GM12878 (cell line): Measurements from ENCODE around the gene EGFR. TPM values are rescaled to one million over a fixed set of nuclear protein-coding genes. Genes with fewer than 3 reads are reported as not detected.

Experiments used
- ATAC-seq: fragments of 200-7000 bp; cut with Tn5 transposase; 3 replicates; pipeline ENCODE4 v1.9.1; 2020; ENCODE audit warnings: mild to moderate bottlenecking, moderate library complexity
- BruUV-seq: library from RNA; stranded (reverse); fragments of 400-500 nt; replicated peaks from 2 replicates; lab custom pipeline; 2021; lab: Mats Ljungman, UMichigan
- CTCF ChIA-PET: fragments of 300-600 bp; sonication (Branson Sonifier 250); formaldehyde crosslinking; extraction: SDS; loops from one replicate; lab custom pipeline; 2021; ENCODE audit warnings: inconsistent platforms; lab: Yijun Ruan, JAX
- POLR2A ChIA-PET: fragments of 350-600 bp; formaldehyde crosslinking; extraction: SDS; loops from one replicate; lab custom pipeline; 2021; ENCODE audit warnings: inconsistent platforms; lab: Charles Lee
- RAD21 ChIA-PET: fragments of 300-600 bp; sonication (Branson Sonifier 250); formaldehyde crosslinking; loops from one replicate; lab custom pipeline; 2023; ENCODE audit warnings: antibody characterized with exemption; ENCODE audit not compliant: unreplicated experiment; lab: Charles Lee
- SMC1A ChIA-PET: fragments of 300-600 bp; sonication (Branson Sonifier 250); formaldehyde crosslinking; loops from one replicate; lab custom pipeline; 2023; ENCODE audit not compliant: unreplicated experiment, uncharacterized antibody; lab: Charles Lee
- DNase-seq: peaks from one replicate; pipeline ENCODE4 v3.0.0-alpha.2; 2011; ENCODE audit warnings: low read depth, low spot score
- FAIRE-seq: peaks from 3 replicates; lab custom pipeline; 2011; peaks lifted over from hg19 to GRCh38; lab: Jason Lieb, UNC
- H2AFZ ChIP-seq: 2 replicates; pipeline ENCODE4 v1.6.0; 2011; ENCODE audit warnings: low read depth, low read length, control low read depth; ENCODE audit not compliant: control insufficient read depth
- H3K27ac ChIP-seq: 2 replicates; pipeline ENCODE4 v1.5.1; 2011; ENCODE audit warnings: control low read depth; ENCODE audit not compliant: control insufficient read depth, insufficient read depth
- H3K27me3 ChIP-seq, 2 experiments: replicated peaks in 1 of 2; 2 replicates each; pipeline versions ENCODE4 v1.6.0 to v1.6.1; 2011; ENCODE audit warnings: low read length in 1 of 2; ENCODE audit not compliant: control insufficient read depth in 2 of 2, insufficient read depth in 2 of 2
- H3K36me3 ChIP-seq, 2 experiments: 2 replicates each; pipeline ENCODE4 v1.5.1; 2011; ENCODE audit warnings: low read length in 1 of 2; ENCODE audit not compliant: control insufficient read depth in 2 of 2, insufficient read depth in 2 of 2
- H3K4me1 ChIP-seq: 2 replicates; pipeline ENCODE4 v1.6.1; 2011; ENCODE audit warnings: mild to moderate bottlenecking, low read length, moderate library complexity, mixed read lengths; ENCODE audit not compliant: control insufficient read depth, insufficient read depth
- H3K4me2 ChIP-seq: 2 replicates; pipeline ENCODE4 v1.6.0; 2011; ENCODE audit warnings: control low read depth; ENCODE audit not compliant: control insufficient read depth, insufficient read depth
- H3K4me3 ChIP-seq: fragments of 200-600 bp; sonication (generic); 2 replicates; pipeline ENCODE4 v1.5.1; 2016
- H3K79me2 ChIP-seq: 2 replicates; pipeline ENCODE4 v1.6.0; 2011; ENCODE audit warnings: low read length; ENCODE audit not compliant: control insufficient read depth, insufficient read depth
- H3K9ac ChIP-seq: 2 replicates; pipeline ENCODE4 v1.8.0; 2011; ENCODE audit warnings: low read length, control low read depth, mixed read lengths; ENCODE audit not compliant: control insufficient read depth, insufficient read depth
- H3K9me3 ChIP-seq: replicated peaks from 3 replicates; pipeline ENCODE4 v1.5.1; 2011; ENCODE audit warnings: mild to moderate bottlenecking, low read length; ENCODE audit not compliant: control insufficient read depth, insufficient read depth
- H4K20me1 ChIP-seq: 2 replicates; pipeline ENCODE4 v1.6.0; 2011; ENCODE audit not compliant: control insufficient read depth, insufficient read depth
- CHD1 ChIP-seq: IDR thresholded peaks from 2 replicates; pipeline ENCODE4 v1.6.1; 2012; ENCODE audit warnings: low read depth, low read length, improper control_type of control experiment
- EGR1 ChIP-seq, 2 experiments: IDR thresholded peaks; 1 replicate in 1 of 2; 2 replicates in 1 of 2; pipeline ENCODE4 v1.6.1; 2011 to 2012; ENCODE audit warnings: low read depth in 2 of 2, low read length in 2 of 2, borderline replicate concordance in 1 of 2, mild to moderate bottlenecking in 1 of 2, moderate library complexity in 1 of 2
- FOS ChIP-seq: IDR thresholded peaks from 3 replicates; pipeline ENCODE4 v1.6.1; 2011; ENCODE audit warnings: borderline replicate concordance; ENCODE audit not compliant: insufficient read length; ENCODE audit errors: extremely low read depth
- HCFC1 ChIP-seq: fragments of 150-350 bp; IDR thresholded peaks from 2 replicates; pipeline ENCODE4 v1.6.1; 2014; ENCODE audit warnings: low read length
- IRF4 ChIP-seq: IDR thresholded peaks from 2 replicates; pipeline ENCODE4 v1.6.1; 2011; ENCODE audit warnings: low read depth, low read length
- NR2C2 ChIP-seq: IDR thresholded peaks from 2 replicates; pipeline ENCODE4 v1.6.1; 2011; ENCODE audit warnings: borderline replicate concordance, low read depth; ENCODE audit not compliant: control insufficient read depth, insufficient read length
- SMC3 ChIP-seq: IDR thresholded peaks from 2 replicates; pipeline ENCODE4 v1.6.1; 2011; ENCODE audit warnings: low read length, improper control_type of control experiment, borderline replicate concordance
- TAF1 ChIP-seq: IDR thresholded peaks from 2 replicates; pipeline ENCODE4 v1.6.1; 2011; ENCODE audit warnings: mild to moderate bottlenecking, low read depth, low read length, borderline replicate concordance
- TCF3 ChIP-seq: IDR thresholded peaks from 2 replicates; pipeline ENCODE4 v1.6.1; 2012; ENCODE audit warnings: low read depth, mild to moderate bottlenecking, low read length, borderline replicate concordance; ENCODE audit not compliant: insufficient read depth
- YBX1 ChIP-seq: fragments of 450-650 bp; IDR thresholded peaks from 2 replicates; pipeline ENCODE4 v1.6.1; 2016; ENCODE audit warnings: antibody characterized with exemption
- ZBED1 ChIP-seq: IDR thresholded peaks from 2 replicates; pipeline ENCODE4 v1.6.1; 2016; ENCODE audit warnings: borderline replicate concordance
- ZSCAN29 ChIP-seq: fragments of 450-650 bp; IDR thresholded peaks from 2 replicates; pipeline ENCODE4 v1.6.1; 2017; ENCODE audit warnings: mild to moderate bottlenecking, moderate library complexity
- ZZZ3 ChIP-seq: IDR thresholded peaks from 2 replicates; pipeline ENCODE4 v1.6.1; 2011; ENCODE audit warnings: low read depth; ENCODE audit not compliant: control insufficient read depth, insufficient read length
- WGBS: methylation state at CpG from one replicate; pipeline ENCODE4 v1.1.6; 2016; ENCODE audit warnings: low lambda C conversion rate; ENCODE audit not compliant: insufficient replicate concordance, insufficient coverage; ENCODE audit errors: missing lambda C conversion rate; 5-methylcytosine and 5-hydroxymethylcytosine counted together
- in situ Hi-C: fragments of 300-500 bp; cut with MboI; formaldehyde crosslinking; loops from 9 replicates; pipeline ENCODE4 v1.14.3; 2018; ENCODE audit warnings: mixed read lengths
- intact Hi-C: fragments of 100-400 bp; cut with micrococcal nuclease; formaldehyde crosslinking; loops from one replicate; pipeline ENCODE4 v1.14.2; 2022; ENCODE audit not compliant: unreplicated experiment
- polyA plus RNA-seq, 11 experiments: library from polyadenylated mRNA; depleted of rRNA in 4 of 11; unstranded in 6 of 11; stranded (reverse) in 5 of 11; fragments of >200 nt; fragmentation: Nextera tagmentation in 4 of 11; fragmentation: Illumina TruSeq in 1 of 11; extraction: Ambion mirVana in 4 of 11; extraction: Trizol in 1 of 11; gene quantifications; 1 replicate in 1 of 11; 2 replicates in 10 of 11; pipeline versions ENCODE4 v1.2.1 to v1.2.3, GENCODE V29; 2011 to 2016; ENCODE audit warnings: inconsistent platforms in 2 of 11, missing spikeins in 2 of 11, low read depth in 1 of 11
- total RNA-seq, 4 experiments: library from RNA; depleted of rRNA in 3 of 4; stranded (reverse); fragments of >200 nt in 3 of 4; fragmentation: Illumina TruSeq in 1 of 4; extraction: Trizol in 1 of 4; gene quantifications; 2 replicates each; pipeline versions ENCODE4 v1.2.1 to v1.2.3, GENCODE V29; 2013 to 2021
- TF ChIP-seq, protein P1 (sequence below): IDR thresholded peaks from 2 replicates; pipeline ENCODE4 v1.6.1; 2011; ENCODE audit warnings: mild to moderate bottlenecking, low read depth, low read length, moderate library complexity; ENCODE audit not compliant: insufficient replicate concordance

EGFR gene
- total and polyA plus RNA-seq, 10 of the 15 experiments (the other 5 are each of a cell fraction or from before 2014, with no cell fraction given), result 0.01 to 0.31 TPM; not detected in 8

DNA sequence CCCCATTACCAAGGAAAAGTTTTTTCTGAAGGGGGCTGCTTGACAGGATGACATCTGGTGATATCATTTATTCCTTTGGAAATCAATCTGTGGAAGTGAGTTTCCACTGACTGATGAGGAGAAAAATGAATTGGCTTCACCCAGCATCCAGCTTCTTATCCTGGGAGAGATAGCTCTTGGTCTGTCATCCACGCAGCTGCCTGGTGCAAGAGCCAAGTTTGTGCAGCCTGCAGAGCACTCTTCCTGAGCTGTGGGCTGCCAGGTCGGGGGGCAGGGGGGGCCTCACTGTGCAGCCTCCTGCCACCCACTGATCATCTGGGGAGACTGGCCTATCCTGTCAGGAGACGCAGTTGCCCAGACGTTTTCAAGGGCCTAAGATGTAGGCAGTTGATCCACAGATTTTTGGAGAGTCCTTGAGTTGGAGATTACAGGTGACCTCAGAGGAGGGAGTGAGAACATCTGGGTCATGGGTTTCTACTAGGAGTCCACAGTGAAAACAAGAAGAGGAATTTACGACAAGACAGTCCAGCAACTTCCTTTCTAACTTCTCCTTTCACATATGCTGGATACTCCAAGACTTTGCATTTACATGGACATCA is 75.4 kb downstream of the EGFR start:
- FAIRE-seq (no peak), DNase-seq (no peak), ATAC-seq (no peak)
- CTCF ChIA-PET, result interaction anchor here (0.6 to 0.9 kb wide), 2 partner anchors 39 to 48 kb away, joined by 3 to 4 read pairs; no protein-coding TSS in a partner anchor
- Histone ChIP-seq H3K4me2 (no peak overlapping the region), H3K9ac (no peak overlapping the region), H3K27ac (no peak overlapping the region), H3K27me3 (no peaks in the 10 kb centered on the region), H4K20me1 (no peaks in the 10 kb centered on the region), H3K9me3 (no peaks in the 10 kb centered on the region), H3K79me2 (no peaks in the 10 kb centered on the region), H3K4me3 (no peak overlapping the region), H3K36me3 (no peaks in the 10 kb centered on the region), H2AFZ (no peak overlapping the region), H3K4me1 (no peaks in the 10 kb centered on the region)
- intact Hi-C loops, result no loop called here
- SMC1A ChIA-PET, result no interaction called here
- TF ChIP-seq TCF3 (no peak), FOS (no peak), ZZZ3 (no peak), SMC3 (no peak), TAF1 (no peak), HCFC1 (no peak), ZSCAN29 (no peak), CHD1 (no peak), NR2C2 (no peak), ZBED1 (no peak), EGR1 (IDR thresholded peaks at IDR 0.05; ENCODE audit: borderline replicate concordance in 1 of 2, low read depth in 2 of 2, low read length in 2 of 2) (no peak), YBX1 (no peak), IRF4 (no peak)
- TF ChIP-seq, protein P1, sequence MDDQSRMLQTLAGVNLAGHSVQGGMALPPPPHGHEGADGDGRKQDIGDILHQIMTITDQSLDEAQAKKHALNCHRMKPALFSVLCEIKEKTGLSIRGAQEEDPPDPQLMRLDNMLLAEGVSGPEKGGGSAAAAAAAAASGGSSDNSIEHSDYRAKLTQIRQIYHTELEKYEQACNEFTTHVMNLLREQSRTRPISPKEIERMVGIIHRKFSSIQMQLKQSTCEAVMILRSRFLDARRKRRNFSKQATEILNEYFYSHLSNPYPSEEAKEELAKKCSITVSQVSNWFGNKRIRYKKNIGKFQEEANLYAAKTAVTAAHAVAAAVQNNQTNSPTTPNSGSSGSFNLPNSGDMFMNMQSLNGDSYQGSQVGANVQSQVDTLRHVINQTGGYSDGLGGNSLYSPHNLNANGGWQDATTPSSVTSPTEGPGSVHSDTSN, result no peak
- BruUV-seq, result no TSS peak
- POLR2A ChIA-PET, result no interaction called here
- RAD21 ChIA-PET, result interaction anchor here (1.5 kb wide), 1 partner anchor 29 kb away, joined by 3 read pairs; no protein-coding TSS in a partner anchor
- in situ Hi-C loops, result no loop called here
- 32% methylated on average over 5 of the region's 5 CpGs for WGBS
